Stomach smooth muscle (tissue), 2 donors: ENCODE results near the gene PPP6R3.
"Not testable (repeated sequence)": the region's sequence is repeated elsewhere in the genome, so short reads cannot be mapped to it uniquely, and the experiment has no call there.

ENCODE experiments used
- H3K27ac ChIP-seq: one replicate; pipeline ENCODE4 v1.7.0; 2013; ENCODE audit warnings: mild to moderate bottlenecking, low read length, inconsistent platforms
- H3K27me3 ChIP-seq, 2 donors: one replicate each; pipeline ENCODE4 v1.7.0; 2013; ENCODE audit warnings: low read length in 2 of 2; ENCODE audit not compliant: insufficient read depth in 2 of 2, control insufficient read depth in 1 of 2
- H3K36me3 ChIP-seq, 2 donors: one replicate each; pipeline ENCODE4 v1.7.0; 2013; ENCODE audit warnings: low read length in 2 of 2; ENCODE audit not compliant: control insufficient read depth in 2 of 2, insufficient read depth in 2 of 2
- H3K4me1 ChIP-seq: one replicate; pipeline ENCODE4 v1.7.0; 2013; ENCODE audit warnings: low read length; ENCODE audit not compliant: control insufficient read depth, insufficient read depth
- H3K4me3 ChIP-seq, 2 donors: one replicate each; pipeline ENCODE4 v1.7.0; 2013; ENCODE audit warnings: low read length in 2 of 2
- H3K9ac ChIP-seq, 2 donors: one replicate each; pipeline ENCODE4 v1.7.0; 2013; ENCODE audit warnings: low read length in 2 of 2, mild to moderate bottlenecking in 1 of 2
- H3K9me3 ChIP-seq, 2 donors: one replicate each; pipeline ENCODE4 v1.7.0; 2013; ENCODE audit warnings: low read length in 2 of 2; ENCODE audit not compliant: control insufficient read depth in 2 of 2
- donor health status: healthy.
- donor health status: Pancreatic carcinoma.

PPP6R3 gene

DNA sequence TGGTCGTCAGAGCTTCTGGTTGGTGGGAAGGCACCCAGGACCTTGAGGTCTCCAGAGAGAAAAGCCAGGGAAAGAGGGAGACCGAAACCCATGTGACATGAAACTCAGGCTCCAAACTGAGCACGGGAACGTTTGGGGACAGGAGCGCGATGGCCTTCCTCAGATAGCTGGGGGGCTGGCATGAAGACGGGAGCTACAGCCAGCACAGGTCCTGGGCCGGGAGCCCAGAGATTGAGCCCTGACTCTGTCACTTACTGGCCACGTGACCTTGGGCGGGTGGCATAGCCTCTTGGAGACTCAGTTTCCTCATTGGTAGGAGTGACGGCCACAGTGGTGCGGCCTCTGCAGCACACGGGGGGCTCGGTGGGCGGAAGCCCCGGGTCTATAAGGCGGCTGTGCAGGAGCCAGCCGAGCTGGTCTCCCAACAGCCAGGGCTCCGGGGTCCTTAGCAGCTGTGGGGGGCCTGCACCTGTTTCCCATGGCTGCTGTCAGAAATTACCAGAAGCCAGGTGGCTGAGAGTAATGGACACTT, 36.4 kb upstream of the PPP6R3 start:
- no peak overlapping the region for H3K4me3 ChIP-seq
- H3K36me3 ChIP-seq = peaks cover 43 to 49% of the 10 kb centered on the region in 2 donors
- H3K4me1 ChIP-seq = peaks cover 2% of the 10 kb centered on the region
- H3K27ac ChIP-seq = no peak overlapping the region
- no peaks in the 10 kb centered on the region for H3K27me3 ChIP-seq
- H3K9ac ChIP-seq = no peak overlapping the region
- peaks cover 0 to 1% of the 10 kb centered on the region in 2 donors for H3K9me3 ChIP-seq

DNA sequence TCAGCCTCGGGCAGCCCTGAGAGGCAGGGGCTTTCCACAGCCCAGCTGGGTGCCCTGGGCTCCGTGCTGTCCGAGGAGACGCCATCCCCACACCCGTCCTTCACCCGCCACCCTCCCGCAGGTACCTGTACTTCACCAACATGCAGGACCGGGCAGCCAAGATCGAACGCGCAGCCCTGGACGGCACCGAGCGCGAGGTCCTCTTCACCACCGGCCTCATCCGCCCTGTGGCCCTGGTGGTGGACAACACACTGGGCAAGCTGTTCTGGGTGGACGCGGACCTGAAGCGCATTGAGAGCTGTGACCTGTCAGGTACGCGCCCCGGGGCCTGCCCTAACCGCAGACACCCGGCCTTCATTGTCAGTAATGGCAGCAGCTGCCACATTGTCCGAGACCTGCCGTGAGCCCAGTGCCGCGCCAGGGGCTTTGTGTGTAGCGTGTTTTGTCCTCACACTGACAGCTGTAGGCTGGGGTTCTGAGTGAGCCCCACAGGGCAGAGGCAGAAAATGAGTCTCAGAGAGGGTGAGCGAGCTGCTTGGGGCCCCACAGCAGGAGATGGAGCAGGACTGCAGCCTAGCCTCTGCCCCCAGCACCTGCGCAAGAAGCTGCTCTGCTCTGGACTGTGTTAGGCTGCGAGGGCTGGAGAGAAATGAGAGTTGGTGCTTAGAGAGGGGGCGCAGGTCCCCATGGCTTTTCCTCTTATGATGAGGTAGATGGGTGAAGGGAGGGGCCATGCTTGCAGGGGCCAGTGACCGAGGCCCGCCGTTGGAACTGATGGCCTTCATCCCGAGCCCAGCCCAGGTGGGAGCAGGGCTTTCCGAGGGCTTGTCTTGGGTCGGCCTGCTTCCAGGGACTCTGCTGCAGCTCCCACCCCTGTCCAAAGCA, 35.3 kb upstream of the PPP6R3 start:
- Histone ChIP-seq H3K27ac (no peak overlapping the region), H3K9ac (no peak overlapping the region), H3K9me3 (peaks cover 0 to 8% of the 10 kb centered on the region in 2 donors), H3K4me3 (no peak overlapping the region), H3K4me1 (peaks cover 2% of the 10 kb centered on the region), H3K36me3 (peaks cover 47 to 52% of the 10 kb centered on the region in 2 donors), H3K27me3 (no peaks in the 10 kb centered on the region)

- Histone ChIP-seq H3K27ac (no peak overlapping the region), H3K27me3 (no peaks in the 10 kb centered on the region), H3K9ac (no peak overlapping the region), H3K4me3 (no peak overlapping the region), H3K4me1 (peaks cover 2% of the 10 kb centered on the region), H3K36me3 (peaks cover 53 to 58% of the 10 kb centered on the region in 2 donors), H3K9me3 (peaks cover 0 to 8% of the 10 kb centered on the region in 2 donors)
Observed at GRCh38 chr11:68425866-68426380, 34.6 kb upstream of the PPP6R3 start.

GRCh38 chr11:68429661-68430060, 30.9 kb upstream of the PPP6R3 start:
- no peak overlapping the region for H3K9ac ChIP-seq
- no peak overlapping the region for H3K27ac ChIP-seq
- H3K4me3 ChIP-seq = no peak overlapping the region
- H3K36me3 ChIP-seq = peaks cover 57 to 67% of the 10 kb centered on the region in 2 donors
- no peaks in the 10 kb centered on the region for H3K4me1 ChIP-seq
- H3K9me3 ChIP-seq = peaks cover 0 to 8% of the 10 kb centered on the region in 2 donors
- no peaks in the 10 kb centered on the region for H3K27me3 ChIP-seq

DNA sequence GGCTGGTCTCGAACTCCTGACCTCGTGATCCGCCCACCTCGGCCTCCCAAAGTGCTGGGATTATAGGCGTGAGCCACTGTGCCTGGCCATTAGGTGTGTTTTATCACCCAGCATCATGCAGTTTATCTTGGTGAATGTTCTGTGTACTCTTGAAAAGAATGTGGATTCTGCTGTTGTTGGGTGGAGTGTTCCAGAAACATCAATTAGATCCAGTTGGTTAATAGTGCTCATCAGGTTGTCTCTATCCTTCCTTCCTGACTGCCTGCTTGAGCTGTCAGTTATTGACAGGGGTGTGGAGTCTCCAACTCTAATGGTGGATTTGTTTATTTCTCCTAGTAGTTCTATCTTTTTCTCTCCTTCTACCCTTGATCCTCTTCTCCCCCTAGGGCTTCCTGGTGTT, 30.2 kb upstream of the PPP6R3 start:
- Histone ChIP-seq H3K9ac (no peak overlapping the region), H3K4me3 (no peak overlapping the region), H3K4me1 (no peaks in the 10 kb centered on the region), H3K36me3 (peaks cover 57 to 67% of the 10 kb centered on the region in 2 donors), H3K27ac (no peak overlapping the region), H3K9me3 (peaks cover 0 to 8% of the 10 kb centered on the region in 2 donors), H3K27me3 (no peaks in the 10 kb centered on the region)

DNA sequence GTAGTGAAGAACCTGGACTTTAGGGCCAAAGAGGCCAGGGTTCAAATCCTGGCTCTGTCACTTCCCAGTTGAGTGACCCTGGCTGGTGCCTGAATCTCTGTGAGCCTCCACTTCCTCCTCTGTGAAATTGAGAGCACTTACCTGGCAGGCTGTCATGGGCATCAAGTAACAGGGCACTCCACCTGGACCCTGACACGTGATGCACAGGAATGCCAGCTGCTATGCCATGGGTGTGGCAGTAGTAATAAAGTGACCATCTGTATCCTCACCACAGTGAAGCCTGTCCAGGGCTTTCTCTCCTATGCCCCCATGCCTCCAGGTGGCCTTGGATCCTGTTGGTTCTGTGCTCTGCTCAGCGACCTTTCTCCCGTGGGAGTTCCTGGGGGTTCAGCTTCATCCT, 29.8 kb upstream of the PPP6R3 start:
- H3K9ac ChIP-seq = no peak overlapping the region
- H3K36me3 ChIP-seq = peaks cover 54 to 64% of the 10 kb centered on the region in 2 donors
- H3K4me3 ChIP-seq = no peak overlapping the region
- H3K27me3 ChIP-seq = no peaks in the 10 kb centered on the region
- no peaks in the 10 kb centered on the region for H3K4me1 ChIP-seq
- no peak overlapping the region for H3K27ac ChIP-seq
- peaks cover 0 to 8% of the 10 kb centered on the region in 2 donors for H3K9me3 ChIP-seq

- Histone ChIP-seq H3K9me3 (peaks cover 0 to 8% of the 10 kb centered on the region in 2 donors), H3K4me3 (no peak overlapping the region), H3K36me3 (peaks cover 49 to 59% of the 10 kb centered on the region in 2 donors), H3K4me1 (peaks cover 2% of the 10 kb centered on the region), H3K9ac (no peak overlapping the region), H3K27me3 (no peaks in the 10 kb centered on the region), H3K27ac (no peak overlapping the region)
Observed at GRCh38 chr11:68431984-68432645, 28.4 kb upstream of the PPP6R3 start.

DNA sequence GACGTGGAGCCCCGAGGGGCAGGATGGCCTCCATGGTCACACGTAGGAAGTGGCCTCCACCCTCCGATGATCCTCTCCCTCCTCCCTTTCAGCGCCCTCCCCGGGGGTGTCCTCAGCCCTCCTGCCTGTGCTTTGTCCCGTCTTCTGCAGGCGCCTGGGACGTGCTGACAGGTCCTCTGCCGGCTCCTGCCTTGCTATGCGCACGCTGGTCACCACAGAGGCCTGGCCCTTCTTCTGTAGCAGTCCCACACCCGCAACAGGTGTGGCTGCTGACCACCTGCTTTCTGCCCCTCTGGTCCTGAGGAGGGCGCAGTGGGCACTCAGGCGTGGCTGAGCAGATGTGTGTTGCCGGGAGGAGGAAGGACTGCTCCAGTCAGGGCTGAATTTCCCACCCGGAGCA, 27.7 kb upstream of the PPP6R3 start:
- Histone ChIP-seq H3K36me3 (peaks cover 50 to 61% of the 10 kb centered on the region in 2 donors), H3K9me3 (peaks cover 0 to 8% of the 10 kb centered on the region in 2 donors)

GRCh38 chr11:68433541-68433940, 27.0 kb upstream of the PPP6R3 start:
- Histone ChIP-seq H3K4me1 (peaks cover 8% of the 10 kb centered on the region), H3K27ac (no peak overlapping the region), H3K36me3 (peaks cover 46 to 60% of the 10 kb centered on the region in 2 donors), H3K27me3 (no peaks in the 10 kb centered on the region), H3K9ac (no peak overlapping the region), H3K4me3 (no peak overlapping the region), H3K9me3 (peaks cover 0 to 8% of the 10 kb centered on the region in 2 donors)

More for the DNA sequence above, 27.7 kb upstream of the PPP6R3 start:
- H3K9ac ChIP-seq = no peak overlapping the region
- no peaks in the 10 kb centered on the region for H3K27me3 ChIP-seq
- H3K4me1 ChIP-seq = peaks cover 8% of the 10 kb centered on the region
- H3K27ac ChIP-seq = no peak overlapping the region
- H3K4me3 ChIP-seq = no peak overlapping the region

DNA sequence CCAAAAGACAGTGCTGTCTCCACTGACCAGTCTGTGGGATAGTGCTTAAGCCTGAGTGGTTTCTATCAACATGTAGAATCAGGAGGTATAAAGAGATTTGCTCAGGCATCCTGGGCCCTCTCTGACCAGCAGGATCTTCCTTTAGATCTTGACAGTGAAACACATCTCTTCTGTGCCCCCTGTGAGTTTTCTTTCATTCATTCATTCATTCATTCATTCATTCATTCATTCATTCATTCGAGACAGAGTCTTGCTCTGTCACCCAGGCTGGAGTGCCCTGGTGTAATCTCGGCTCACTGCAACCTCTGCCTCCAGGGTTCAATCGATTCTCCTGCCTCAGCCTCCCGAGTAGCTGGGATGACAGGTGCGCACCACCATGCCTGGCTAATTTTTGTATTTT, 26.4 kb upstream of the PPP6R3 start:
- not testable (repeated sequence) for H3K4me1 ChIP-seq, H3K27ac ChIP-seq, H3K9ac ChIP-seq, H3K27me3 ChIP-seq, H3K4me3 ChIP-seq, H3K9me3 ChIP-seq
- peaks cover 46 to 63% of the 10 kb centered on the region in 2 donors for H3K36me3 ChIP-seq
